22Rv1 (cell line): ENCODE results near the gene RTL9.

Experiments
- H3K27ac ChIP-seq: fragments of 450-650 bp; 2 replicates; pipeline ENCODE4 v1.5.1; 2017
- CTCF ChIP-seq: fragments of 450-650 bp; IDR thresholded peaks from 2 replicates; pipeline ENCODE4 v1.5.1; 2017; ENCODE audit warnings: mild to moderate bottlenecking
- ZFX ChIP-seq: fragments of 450-650 bp; IDR thresholded peaks from 2 replicates; pipeline ENCODE4 v1.6.1; 2017; ENCODE audit warnings: antibody characterized with exemption, borderline replicate concordance

Gene RTL9

GRCh38 chrX:110359273-110359672 is 625 bp downstream of the RTL9 start:
- TF ChIP-seq CTCF (no peak), ZFX (no peak)
- no peak overlapping the region for H3K27ac ChIP-seq

- no peak for TF ChIP-seq CTCF
- TF ChIP-seq ZFX: no peak
- H3K27ac ChIP-seq: no peak overlapping the region
Observed at GRCh38 chrX:110363244-110363643, 4.6 kb downstream of the RTL9 start.

GRCh38 chrX:110373310-110373709 is 14.7 kb downstream of the RTL9 start:
- no peak overlapping the region for H3K27ac ChIP-seq
- TF ChIP-seq CTCF: no peak
- no peak for TF ChIP-seq ZFX

- TF ChIP-seq ZFX: no peak
- no peak for TF ChIP-seq CTCF
- no peak overlapping the region for H3K27ac ChIP-seq
Observed at GRCh38 chrX:110374559-110374958, 15.9 kb downstream of the RTL9 start.

GRCh38 chrX:110381216-110381615 is 22.6 kb downstream of the RTL9 start:
- no peak for TF ChIP-seq CTCF
- no peak overlapping the region for H3K27ac ChIP-seq

- TF ChIP-seq CTCF: no peak
- no peak for TF ChIP-seq ZFX
- no peak overlapping the region for H3K27ac ChIP-seq
Observed at GRCh38 chrX:110383414-110383813, 24.8 kb downstream of the RTL9 start.

- H3K27ac ChIP-seq: no peak overlapping the region
- TF ChIP-seq CTCF (no peak), ZFX (no peak)
Observed at GRCh38 chrX:110384490-110384889, 25.8 kb downstream of the RTL9 start.
